Iris pigment epithelial cell (primary cell): ENCODE results near the gene RET.
A peak's percentile ranks its signal among the peaks of the same experiment; 100 is the strongest.

Experiments used
- DNase-seq: peaks from one replicate; pipeline ENCODE4 v3.0.0-alpha.2; 2011; ENCODE audit warnings: low read depth

RET gene

GRCh38 chr10:43044961-43045621 is 31.8 kb upstream of the RET start:
- DNase-seq = no peak

GRCh38 chr10:43045631-43046287 is 31.1 kb upstream of the RET start:
- no peak for DNase-seq

- no peak for DNase-seq
Measured at GRCh38 chr10:43046288-43046991, 30.4 kb upstream of the RET start.

- DNase-seq = no peak
Measured at GRCh38 chr10:43047288-43047970, 29.4 kb upstream of the RET start.

GRCh38 chr10:43048301-43049051 is 28.4 kb upstream of the RET start:
- DNase-seq = peak; percentile 12

GRCh38 chr10:43049081-43049551 is 27.8 kb upstream of the RET start:
- DNase-seq = no peak

GRCh38 chr10:43050011-43050410 is 26.9 kb upstream of the RET start:
- no peak for DNase-seq

GRCh38 chr10:43053825-43054224 is 23.0 kb upstream of the RET start:
- DNase-seq = no peak

- no peak for DNase-seq
Measured at GRCh38 chr10:43054593-43054992, 22.3 kb upstream of the RET start.

GRCh38 chr10:43055217-43055616 is 21.7 kb upstream of the RET start:
- DNase-seq = no peak

GRCh38 chr10:43055991-43056567 is 20.8 kb upstream of the RET start:
- no peak for DNase-seq

- DNase-seq = no peak
Measured at GRCh38 chr10:43056568-43057011, 20.3 kb upstream of the RET start.

GRCh38 chr10:43057231-43057711 is 19.6 kb upstream of the RET start:
- DNase-seq = no peak

- DNase-seq = no peak
Measured at GRCh38 chr10:43057831-43058340, 19.0 kb upstream of the RET start.

GRCh38 chr10:43058716-43059335 is 18.0 kb upstream of the RET start:
- no peak for DNase-seq

GRCh38 chr10:43059336-43059720 is 17.5 kb upstream of the RET start:
- DNase-seq = no peak

- DNase-seq = no peak
Measured at GRCh38 chr10:43059828-43060227, 17.0 kb upstream of the RET start.

- no peak for DNase-seq
Measured at GRCh38 chr10:43060291-43060690, 16.6 kb upstream of the RET start.

GRCh38 chr10:43061331-43061730 is 15.5 kb upstream of the RET start:
- DNase-seq = no peak

GRCh38 chr10:43061760-43062159 is 15.1 kb upstream of the RET start:
- no peak for DNase-seq
